ENCODE measurements around the gene RAB5IF. TPM values are rescaled to one million over a fixed set of nuclear protein-coding genes. Genes with fewer than 3 reads are reported as not detected.

The RAB5IF gene
- total and polyA plus RNA-seq, 2 of the 13 experiments (the other 11 are each of a cell fraction or from before 2014, with no cell fraction given): 261 to 305 TPM

DNA sequence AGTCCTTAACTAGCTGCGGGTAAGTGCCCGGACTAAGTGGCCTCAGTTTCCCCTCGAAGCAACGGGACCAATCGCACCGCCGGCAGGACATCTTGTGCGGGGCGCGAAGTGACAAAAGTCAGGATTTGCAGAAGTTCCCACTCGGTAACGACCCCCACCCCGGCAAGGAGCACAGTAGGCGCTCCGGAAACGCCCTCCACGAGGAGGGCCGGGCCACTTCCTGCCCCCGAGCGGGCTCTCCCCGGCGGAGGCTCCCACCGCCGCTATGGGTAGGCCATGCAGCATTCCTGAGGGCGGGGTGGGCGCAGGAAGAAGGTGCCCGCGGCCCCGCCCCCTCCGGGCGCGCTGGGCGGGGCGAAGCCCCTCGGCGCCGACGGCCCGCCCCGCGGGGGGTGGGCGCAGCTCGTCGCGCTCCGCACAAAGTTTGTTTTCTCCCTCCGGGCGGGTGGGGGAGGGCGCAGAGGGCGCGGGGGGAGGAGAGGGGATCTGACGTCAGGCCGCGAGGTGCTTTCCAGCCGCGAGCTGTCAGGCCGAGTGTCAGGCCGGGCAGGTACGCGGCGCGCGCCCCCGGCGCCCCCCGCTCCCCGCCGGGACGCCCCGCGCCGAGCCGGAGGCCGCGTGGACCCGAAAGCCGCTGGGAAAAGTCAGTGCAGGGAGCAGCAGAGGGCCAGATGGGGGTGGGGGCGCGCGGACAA lies 32.3 kb upstream of the RAB5IF start, which contains the start of gene TGIF2 (continued):
- TF ChIP-seq ZFP37 (CRISPR knock-in tag; IDR thresholded peaks at IDR 0.05; ENCODE audit: borderline replicate concordance) (0 out of 2 replicates have a peak, but pooled peaks have one; percentile 49), ZNF207 (IDR thresholded peaks at IDR 0.05; ENCODE audit: borderline replicate concordance) (no peak), GLI4 (CRISPR knock-in tag; IDR thresholded peaks at IDR 0.05; ENCODE audit: borderline replicate concordance) (peak; percentile 92), KAT2B (IDR thresholded peaks at IDR 0.05; ENCODE audit: borderline replicate concordance, low read depth, low read length) (no peak), KDM6A (CRISPR knock-in tag; IDR thresholded peaks at IDR 0.05; ENCODE audit: low read depth) (no peak), ZNF225 (CRISPR knock-in tag; IDR thresholded peaks at IDR 0.05) (peak; percentile 96; the same call in 1 of the 2 replicates), NFIB (CRISPR knock-in tag; IDR thresholded peaks at IDR 0.05; ENCODE audit: borderline replicate concordance) (no peak), RAD21 (CRISPR knock-in tag; IDR thresholded peaks at IDR 0.05) (peak; percentile 55), SSRP1 (CRISPR knock-in tag; IDR thresholded peaks at IDR 0.05) (no peak), ZSCAN31 (CRISPR knock-in tag; IDR thresholded peaks at IDR 0.05; ENCODE audit: low read depth) (no peak), ZNF891 (CRISPR knock-in tag; IDR thresholded peaks at IDR 0.05) (peak; percentile 91)
- TF ChIP-seq, protein P1, sequence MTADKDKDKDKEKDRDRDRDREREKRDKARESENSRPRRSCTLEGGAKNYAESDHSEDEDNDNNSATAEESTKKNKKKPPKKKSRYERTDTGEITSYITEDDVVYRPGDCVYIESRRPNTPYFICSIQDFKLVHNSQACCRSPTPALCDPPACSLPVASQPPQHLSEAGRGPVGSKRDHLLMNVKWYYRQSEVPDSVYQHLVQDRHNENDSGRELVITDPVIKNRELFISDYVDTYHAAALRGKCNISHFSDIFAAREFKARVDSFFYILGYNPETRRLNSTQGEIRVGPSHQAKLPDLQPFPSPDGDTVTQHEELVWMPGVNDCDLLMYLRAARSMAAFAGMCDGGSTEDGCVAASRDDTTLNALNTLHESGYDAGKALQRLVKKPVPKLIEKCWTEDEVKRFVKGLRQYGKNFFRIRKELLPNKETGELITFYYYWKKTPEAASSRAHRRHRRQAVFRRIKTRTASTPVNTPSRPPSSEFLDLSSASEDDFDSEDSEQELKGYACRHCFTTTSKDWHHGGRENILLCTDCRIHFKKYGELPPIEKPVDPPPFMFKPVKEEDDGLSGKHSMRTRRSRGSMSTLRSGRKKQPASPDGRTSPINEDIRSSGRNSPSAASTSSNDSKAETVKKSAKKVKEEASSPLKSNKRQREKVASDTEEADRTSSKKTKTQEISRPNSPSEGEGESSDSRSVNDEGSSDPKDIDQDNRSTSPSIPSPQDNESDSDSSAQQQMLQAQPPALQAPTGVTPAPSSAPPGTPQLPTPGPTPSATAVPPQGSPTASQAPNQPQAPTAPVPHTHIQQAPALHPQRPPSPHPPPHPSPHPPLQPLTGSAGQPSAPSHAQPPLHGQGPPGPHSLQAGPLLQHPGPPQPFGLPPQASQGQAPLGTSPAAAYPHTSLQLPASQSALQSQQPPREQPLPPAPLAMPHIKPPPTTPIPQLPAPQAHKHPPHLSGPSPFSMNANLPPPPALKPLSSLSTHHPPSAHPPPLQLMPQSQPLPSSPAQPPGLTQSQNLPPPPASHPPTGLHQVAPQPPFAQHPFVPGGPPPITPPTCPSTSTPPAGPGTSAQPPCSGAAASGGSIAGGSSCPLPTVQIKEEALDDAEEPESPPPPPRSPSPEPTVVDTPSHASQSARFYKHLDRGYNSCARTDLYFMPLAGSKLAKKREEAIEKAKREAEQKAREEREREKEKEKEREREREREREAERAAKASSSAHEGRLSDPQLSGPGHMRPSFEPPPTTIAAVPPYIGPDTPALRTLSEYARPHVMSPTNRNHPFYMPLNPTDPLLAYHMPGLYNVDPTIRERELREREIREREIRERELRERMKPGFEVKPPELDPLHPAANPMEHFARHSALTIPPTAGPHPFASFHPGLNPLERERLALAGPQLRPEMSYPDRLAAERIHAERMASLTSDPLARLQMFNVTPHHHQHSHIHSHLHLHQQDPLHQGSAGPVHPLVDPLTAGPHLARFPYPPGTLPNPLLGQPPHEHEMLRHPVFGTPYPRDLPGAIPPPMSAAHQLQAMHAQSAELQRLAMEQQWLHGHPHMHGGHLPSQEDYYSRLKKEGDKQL (CRISPR knock-in tag; IDR thresholded peaks at IDR 0.05; ENCODE audit: low read depth): no peak
- TF ChIP-seq, protein P2, sequence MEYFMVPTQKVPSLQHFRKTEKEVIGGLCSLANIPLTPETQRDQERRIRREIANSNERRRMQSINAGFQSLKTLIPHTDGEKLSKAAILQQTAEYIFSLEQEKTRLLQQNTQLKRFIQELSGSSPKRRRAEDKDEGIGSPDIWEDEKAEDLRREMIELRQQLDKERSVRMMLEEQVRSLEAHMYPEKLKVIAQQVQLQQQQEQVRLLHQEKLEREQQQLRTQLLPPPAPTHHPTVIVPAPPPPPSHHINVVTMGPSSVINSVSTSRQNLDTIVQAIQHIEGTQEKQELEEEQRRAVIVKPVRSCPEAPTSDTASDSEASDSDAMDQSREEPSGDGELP (IDR thresholded peaks at IDR 0.05; ENCODE audit: borderline replicate concordance, low read depth): no peak; the same call in 1 of the 2 replicates
- TF ChIP-seq, protein P3, sequence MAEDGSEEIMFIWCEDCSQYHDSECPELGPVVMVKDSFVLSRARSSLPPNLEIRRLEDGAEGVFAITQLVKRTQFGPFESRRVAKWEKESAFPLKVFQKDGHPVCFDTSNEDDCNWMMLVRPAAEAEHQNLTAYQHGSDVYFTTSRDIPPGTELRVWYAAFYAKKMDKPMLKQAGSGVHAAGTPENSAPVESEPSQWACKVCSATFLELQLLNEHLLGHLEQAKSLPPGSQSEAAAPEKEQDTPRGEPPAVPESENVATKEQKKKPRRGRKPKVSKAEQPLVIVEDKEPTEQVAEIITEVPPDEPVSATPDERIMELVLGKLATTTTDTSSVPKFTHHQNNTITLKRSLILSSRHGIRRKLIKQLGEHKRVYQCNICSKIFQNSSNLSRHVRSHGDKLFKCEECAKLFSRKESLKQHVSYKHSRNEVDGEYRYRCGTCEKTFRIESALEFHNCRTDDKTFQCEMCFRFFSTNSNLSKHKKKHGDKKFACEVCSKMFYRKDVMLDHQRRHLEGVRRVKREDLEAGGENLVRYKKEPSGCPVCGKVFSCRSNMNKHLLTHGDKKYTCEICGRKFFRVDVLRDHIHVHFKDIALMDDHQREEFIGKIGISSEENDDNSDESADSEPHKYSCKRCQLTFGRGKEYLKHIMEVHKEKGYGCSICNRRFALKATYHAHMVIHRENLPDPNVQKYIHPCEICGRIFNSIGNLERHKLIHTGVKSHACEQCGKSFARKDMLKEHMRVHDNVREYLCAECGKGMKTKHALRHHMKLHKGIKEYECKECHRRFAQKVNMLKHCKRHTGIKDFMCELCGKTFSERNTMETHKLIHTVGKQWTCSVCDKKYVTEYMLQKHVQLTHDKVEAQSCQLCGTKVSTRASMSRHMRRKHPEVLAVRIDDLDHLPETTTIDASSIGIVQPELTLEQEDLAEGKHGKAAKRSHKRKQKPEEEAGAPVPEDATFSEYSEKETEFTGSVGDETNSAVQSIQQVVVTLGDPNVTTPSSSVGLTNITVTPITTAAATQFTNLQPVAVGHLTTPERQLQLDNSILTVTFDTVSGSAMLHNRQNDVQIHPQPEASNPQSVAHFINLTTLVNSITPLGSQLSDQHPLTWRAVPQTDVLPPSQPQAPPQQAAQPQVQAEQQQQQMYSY (CRISPR knock-in tag; IDR thresholded peaks at IDR 0.05): no peak
- TF ChIP-seq, protein P4, sequence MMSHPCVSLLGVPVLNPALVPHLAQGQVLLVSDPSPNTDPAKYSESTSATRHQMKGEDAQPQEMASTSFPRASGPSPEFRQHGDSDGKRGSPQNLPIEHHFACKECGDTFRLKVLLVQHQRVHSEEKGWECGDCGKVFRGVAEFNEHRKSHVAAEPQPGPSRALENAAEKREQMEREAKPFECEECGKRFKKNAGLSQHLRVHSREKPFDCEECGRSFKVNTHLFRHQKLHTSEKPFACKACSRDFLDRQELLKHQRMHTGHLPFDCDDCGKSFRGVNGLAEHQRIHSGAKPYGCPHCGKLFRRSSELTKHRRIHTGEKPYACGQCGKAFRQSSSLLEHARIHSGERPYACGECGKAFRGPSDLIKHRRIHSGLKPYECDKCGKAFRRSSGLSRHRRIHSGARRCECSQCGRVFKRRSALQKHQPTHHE (CRISPR knock-in tag; IDR thresholded peaks at IDR 0.05; ENCODE audit: borderline replicate concordance): peak; percentile 68; the same call in 1 of the 2 replicates
- TF ChIP-seq, protein P5, sequence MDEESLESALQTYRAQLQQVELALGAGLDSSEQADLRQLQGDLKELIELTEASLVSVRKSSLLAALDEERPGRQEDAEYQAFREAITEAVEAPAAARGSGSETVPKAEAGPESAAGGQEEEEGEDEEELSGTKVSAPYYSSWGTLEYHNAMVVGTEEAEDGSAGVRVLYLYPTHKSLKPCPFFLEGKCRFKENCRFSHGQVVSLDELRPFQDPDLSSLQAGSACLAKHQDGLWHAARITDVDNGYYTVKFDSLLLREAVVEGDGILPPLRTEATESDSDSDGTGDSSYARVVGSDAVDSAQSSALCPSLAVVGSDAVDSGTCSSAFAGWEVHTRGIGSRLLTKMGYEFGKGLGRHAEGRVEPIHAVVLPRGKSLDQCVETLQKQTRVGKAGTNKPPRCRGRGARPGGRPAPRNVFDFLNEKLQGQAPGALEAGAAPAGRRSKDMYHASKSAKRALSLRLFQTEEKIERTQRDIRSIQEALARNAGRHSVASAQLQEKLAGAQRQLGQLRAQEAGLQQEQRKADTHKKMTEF (CRISPR knock-in tag; IDR thresholded peaks at IDR 0.05): peak; percentile 93

Data from HepG2 (cell line).